SHP77 (cell line): Measurements from ENCODE around the gene ARID1B.
"Not testable (repeated sequence)": the region's sequence is repeated elsewhere in the genome, so short reads cannot be mapped to it uniquely, and the experiment has no call there.

Source experiments
- DNase-seq, 2 experiments: peaks; one replicate each; lab custom pipeline; 2025; lab: John Stamatoyannopoulos, UW

ARID1B gene

GRCh38 chr6:157133856-157134255 is 356.7 kb downstream of the ARID1B start:
- DNase-seq = no peak

- no peak for DNase-seq
These were observed 357.3 kb downstream of the ARID1B start for GRCh38 chr6:157134402-157135047.

GRCh38 chr6:157135691-157136090 is 358.5 kb downstream of the ARID1B start:
- DNase-seq = no peak

DNA sequence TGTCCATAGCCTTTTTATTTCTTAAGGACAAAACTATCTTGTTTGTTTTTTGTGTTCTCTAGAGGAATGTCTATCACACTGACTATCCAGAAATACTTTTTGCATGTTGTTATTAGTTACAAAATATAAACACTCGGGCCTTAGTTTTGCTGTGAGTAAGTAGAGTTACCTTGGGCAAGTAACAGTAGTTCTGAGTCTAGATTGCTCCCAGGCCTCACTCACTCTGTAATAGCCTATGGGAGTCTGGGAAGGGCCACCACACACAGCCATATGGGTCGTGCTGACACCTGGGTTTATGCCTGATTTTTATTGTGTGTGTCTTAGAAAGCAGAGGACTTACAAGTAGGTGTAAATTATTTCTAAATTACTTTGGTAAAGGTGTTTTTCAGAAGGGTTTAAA is 360.3 kb downstream of the ARID1B start:
- no peak for DNase-seq

- DNase-seq = no peak
These were observed 362.0 kb downstream of the ARID1B start for GRCh38 chr6:157139054-157139708.

DNA sequence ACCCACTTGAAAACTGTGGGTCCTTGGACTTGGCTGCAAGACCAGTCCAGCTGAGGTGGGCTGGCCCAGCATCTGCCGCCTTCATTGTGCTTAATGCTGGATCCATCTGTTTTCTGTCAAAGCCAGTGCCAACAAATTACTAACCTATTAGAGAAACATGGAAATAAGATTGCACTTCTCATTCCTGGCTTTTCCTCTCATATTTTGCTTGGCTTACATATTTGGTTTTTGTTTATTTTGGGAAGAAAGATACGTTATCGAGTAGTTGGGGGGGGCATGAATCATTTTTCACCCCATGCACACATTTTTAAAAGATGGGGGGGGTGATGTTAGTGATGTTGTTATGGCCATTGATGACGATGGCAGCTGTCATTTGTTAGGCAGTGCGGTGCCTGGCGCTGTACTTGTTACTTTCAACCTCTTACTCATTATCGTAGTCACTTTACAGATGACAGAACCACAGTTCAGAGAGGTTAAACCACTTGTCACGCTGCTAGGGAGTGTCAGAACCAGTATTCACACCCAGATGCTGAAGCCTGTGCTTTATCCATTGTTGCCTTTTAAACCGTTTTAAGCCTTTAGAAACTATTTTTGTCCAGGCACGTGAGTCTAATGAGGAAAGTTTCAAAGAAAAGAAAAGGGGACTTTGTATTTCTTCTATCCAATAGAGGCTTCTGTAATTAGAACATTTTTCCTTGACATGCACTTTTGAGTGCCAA is 366.2 kb downstream of the ARID1B start:
- DNase-seq = no peak

GRCh38 chr6:157143890-157144798 is 367.0 kb downstream of the ARID1B start:
- no peak for DNase-seq

GRCh38 chr6:157144859-157145568 is 367.8 kb downstream of the ARID1B start:
- no peak for DNase-seq

DNA sequence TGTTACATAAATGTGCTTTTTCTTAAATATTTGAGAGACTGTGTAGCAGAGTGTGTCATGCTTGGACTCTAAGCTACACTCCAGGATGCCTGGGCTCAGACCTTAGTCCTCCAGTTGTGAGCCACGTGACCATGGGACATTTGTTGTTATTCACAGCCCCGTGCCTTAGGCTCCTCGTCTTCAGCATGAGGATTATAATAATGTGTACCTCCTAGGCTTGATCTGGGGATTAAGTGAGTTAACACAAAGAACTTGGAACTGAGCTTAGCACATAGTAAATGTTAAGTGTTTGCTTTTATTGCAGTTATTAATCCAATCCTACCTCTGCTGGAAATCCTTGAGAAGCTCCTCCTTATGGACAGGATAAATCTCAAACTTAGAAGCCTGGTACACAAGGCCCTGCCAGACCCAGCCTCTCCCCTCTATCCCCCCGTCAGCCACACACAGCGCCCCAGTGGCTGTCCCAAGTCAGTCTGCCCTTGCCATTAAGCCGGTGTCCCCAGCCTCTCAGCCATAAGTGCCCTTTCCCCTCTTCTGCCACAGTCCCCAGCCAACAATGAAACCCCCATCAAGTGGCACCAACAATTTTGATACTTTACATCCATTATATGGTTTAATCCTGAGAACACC is 368.6 kb downstream of the ARID1B start:
- no peak for DNase-seq

GRCh38 chr6:157147054-157148026 is 370.2 kb downstream of the ARID1B start:
- DNase-seq = not testable (repeated sequence)

- peak; percentile 51 to 71 for DNase-seq
These were observed 371.5 kb downstream of the ARID1B start for GRCh38 chr6:157148391-157149323.

GRCh38 chr6:157150076-157150475 is 372.9 kb downstream of the ARID1B start:
- no peak for DNase-seq

DNA sequence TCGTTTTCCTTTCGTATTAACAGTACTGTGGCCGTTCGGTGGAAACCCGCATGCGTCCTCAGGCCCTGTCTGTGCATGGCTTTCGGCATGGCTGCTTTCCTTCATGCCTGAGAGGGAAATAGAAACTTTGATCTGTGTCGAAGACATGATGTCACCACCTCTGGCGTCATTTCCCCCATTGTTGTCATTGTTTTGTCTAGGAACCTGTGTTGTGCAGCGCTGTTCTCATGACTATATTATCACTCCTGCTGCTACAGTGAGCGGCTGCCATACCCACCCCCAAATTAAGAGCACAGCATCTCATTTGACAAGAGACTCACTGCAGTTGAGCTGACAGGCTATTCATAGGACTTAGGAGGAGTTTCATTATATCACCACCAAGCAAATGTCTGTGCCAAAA is 373.9 kb downstream of the ARID1B start:
- no peak for DNase-seq

- DNase-seq = no peak
These were observed 374.8 kb downstream of the ARID1B start for GRCh38 chr6:157151989-157152388.

GRCh38 chr6:157152556-157152955 is 375.4 kb downstream of the ARID1B start:
- no peak for DNase-seq

DNA sequence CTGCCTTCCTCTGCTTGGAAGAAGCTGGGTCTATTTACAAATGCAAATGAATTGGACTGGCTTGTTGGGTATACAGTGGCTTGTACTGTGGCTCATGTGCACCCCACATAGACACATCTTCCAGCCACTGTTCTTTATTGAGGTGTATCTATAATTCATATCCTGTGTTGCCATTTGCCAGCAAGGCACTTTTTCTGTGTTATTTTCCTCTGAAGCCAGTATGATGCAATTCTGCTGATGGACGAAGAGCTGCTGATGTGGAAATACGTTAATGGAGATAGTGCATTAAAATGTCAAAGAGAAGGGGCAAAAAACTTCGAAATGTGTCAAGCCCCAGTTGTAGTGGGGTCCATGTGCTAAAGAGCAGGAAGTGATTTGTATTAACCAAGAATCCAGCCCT is 378.6 kb downstream of the ARID1B start:
- no peak for DNase-seq

GRCh38 chr6:157157258-157157657 is 380.1 kb downstream of the ARID1B start:
- peak; percentile 56 to 74 for DNase-seq

GRCh38 chr6:157158456-157158855 is 381.3 kb downstream of the ARID1B start:
- DNase-seq = no peak

DNA sequence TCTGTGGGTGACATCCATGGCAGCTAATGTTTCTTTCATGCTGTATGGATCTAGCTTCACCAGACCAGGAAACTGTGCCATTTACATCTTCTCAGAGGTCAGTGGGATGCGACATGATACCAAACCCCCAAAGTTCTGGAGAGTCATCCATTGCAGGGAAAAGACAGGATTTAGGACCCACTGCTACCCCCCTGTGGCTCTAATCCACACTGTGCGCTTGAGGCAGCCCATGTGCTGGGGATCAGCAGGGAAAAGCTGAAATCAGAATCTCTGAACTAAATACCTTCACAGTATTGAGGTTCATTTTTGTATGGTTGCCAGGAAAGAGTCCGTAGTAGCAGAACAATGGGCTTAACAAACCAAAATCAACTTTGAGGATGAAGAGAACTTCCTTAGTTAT is 381.7 kb downstream of the ARID1B start:
- DNase-seq = no peak
